Measurements from ENCODE around the gene TMEM140. TPM values are rescaled to one million over a fixed set of nuclear protein-coding genes. Genes with fewer than 3 reads are reported as not detected.
A peak's percentile ranks its signal among the peaks of the same experiment; 100 is the strongest.

The TMEM140 gene
- total RNA-seq, 1 experiment from 2014 or later, result 0.92 TPM

DNA sequence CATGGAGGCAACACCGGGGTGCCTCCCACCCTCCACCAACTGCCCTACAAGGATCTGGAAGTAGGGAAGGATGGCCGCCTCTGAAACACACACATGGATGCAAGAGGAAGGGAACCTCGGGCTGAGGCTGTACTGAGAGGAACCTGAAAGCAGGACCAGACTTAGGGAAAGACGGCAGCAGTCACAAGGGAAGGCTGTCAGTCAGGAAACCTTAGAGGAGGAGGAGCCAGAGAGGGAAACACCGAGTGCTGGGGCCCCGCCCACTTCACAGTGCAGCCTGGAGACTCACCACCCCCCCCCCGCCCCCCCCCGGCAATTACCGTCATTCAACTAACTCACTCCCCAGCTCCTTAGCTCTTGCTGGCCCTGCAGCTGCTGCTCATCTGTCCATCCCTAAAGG, 20.1 kb downstream of the TMEM140 start:
- H4K20me1 ChIP-seq (ENCODE audit: insufficient read depth), result 0 out of 2 replicates have a peak, but pooled peaks cover 7% of the 10 kb centered on the region
- H3K4me1 ChIP-seq (replicated peaks; ENCODE audit: insufficient read depth), result peaks cover 19% of the 10 kb centered on the region
- intact Hi-C loops (cut with micrococcal nuclease; ENCODE audit: unreplicated experiment), result no loop called here
- no peak overlapping the region for H3K27ac ChIP-seq
- no peak overlapping the region for H2AFZ ChIP-seq
- H3K4me3 ChIP-seq, result no peak overlapping the region
- H3K4me2 ChIP-seq, result no peak overlapping the region
- no peaks in the 10 kb centered on the region for H3K9me2 ChIP-seq (ENCODE audit: insufficient read depth)
- POLR2A ChIA-PET (ENCODE audit: unreplicated experiment), result no interaction called here
- H3K79me2 ChIP-seq (ENCODE audit: low read depth), result peaks cover 28% of the 10 kb centered on the region
- no TSS peak for BruUV-seq (replicated peaks)
- H3K27me3 ChIP-seq (ENCODE audit: insufficient read depth, low read depth), result no peaks in the 10 kb centered on the region
- no peak for DNase-seq
- peaks cover 23% of the 10 kb centered on the region for H3F3A ChIP-seq (ENCODE audit: insufficient read depth, low read depth)
- TF ChIP-seq EZH2 (IDR thresholded peaks at IDR 0.05; ENCODE audit: low read depth), result no peak
- TF ChIP-seq, protein P1, sequence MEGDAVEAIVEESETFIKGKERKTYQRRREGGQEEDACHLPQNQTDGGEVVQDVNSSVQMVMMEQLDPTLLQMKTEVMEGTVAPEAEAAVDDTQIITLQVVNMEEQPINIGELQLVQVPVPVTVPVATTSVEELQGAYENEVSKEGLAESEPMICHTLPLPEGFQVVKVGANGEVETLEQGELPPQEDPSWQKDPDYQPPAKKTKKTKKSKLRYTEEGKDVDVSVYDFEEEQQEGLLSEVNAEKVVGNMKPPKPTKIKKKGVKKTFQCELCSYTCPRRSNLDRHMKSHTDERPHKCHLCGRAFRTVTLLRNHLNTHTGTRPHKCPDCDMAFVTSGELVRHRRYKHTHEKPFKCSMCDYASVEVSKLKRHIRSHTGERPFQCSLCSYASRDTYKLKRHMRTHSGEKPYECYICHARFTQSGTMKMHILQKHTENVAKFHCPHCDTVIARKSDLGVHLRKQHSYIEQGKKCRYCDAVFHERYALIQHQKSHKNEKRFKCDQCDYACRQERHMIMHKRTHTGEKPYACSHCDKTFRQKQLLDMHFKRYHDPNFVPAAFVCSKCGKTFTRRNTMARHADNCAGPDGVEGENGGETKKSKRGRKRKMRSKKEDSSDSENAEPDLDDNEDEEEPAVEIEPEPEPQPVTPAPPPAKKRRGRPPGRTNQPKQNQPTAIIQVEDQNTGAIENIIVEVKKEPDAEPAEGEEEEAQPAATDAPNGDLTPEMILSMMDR (conservative IDR thresholded peaks at IDR 0.05), result no peak
- H3K9me3 ChIP-seq (ENCODE audit: insufficient read depth, low read depth), result no peaks in the 10 kb centered on the region; the same call in 1 of the 2 replicates
- CTCF ChIA-PET, result no interaction called here
- H3K36me3 ChIP-seq (ENCODE audit: low read depth), result peaks cover 26% of the 10 kb centered on the region

DNA sequence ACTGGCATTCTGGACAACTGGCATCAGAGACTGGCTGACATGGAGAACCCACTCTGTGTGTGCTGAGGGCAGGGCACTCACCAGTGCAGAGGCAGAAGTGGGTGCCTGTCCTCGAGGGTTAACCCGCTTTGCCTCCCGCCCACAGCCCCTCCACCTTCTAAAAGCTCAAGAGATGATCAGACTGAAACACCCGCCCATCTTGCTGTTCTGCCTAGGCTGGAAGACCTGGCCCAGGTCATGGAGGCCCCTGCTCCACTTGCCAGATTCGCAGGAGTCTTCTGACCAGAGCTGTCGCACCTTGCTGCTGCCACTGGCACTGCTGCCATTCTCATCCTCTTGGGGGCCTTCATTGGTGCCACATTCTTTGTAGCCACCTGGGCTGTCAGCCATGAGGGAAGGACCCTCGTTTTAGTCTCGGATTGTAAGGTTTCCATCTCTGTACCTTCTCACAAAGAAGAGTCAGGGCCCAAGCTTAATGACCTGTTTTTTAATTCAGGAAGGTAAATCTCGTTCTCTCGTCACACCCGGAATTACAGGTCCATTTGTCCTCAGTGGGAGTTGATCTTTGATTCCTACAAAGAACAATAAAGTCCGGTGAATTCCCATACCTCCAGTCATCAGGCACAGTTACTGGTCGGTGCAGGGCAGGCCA, 20.7 kb downstream of the TMEM140 start:
- Histone ChIP-seq H3K27me3 (ENCODE audit: insufficient read depth, low read depth) (no peaks in the 10 kb centered on the region), H3K9me3 (ENCODE audit: insufficient read depth, low read depth) (no peaks in the 10 kb centered on the region; the same call in 1 of the 2 replicates), H3K4me1 (replicated peaks; ENCODE audit: insufficient read depth) (peaks cover 19% of the 10 kb centered on the region), H4K20me1 (ENCODE audit: insufficient read depth) (0 out of 2 replicates have a peak, but pooled peaks cover 7% of the 10 kb centered on the region), H3K4me3 (peak overlapping the region; percentile 88; the same call in 1 of the 2 replicates), H3K9me2 (ENCODE audit: insufficient read depth) (no peaks in the 10 kb centered on the region), H2AFZ (no peak overlapping the region), H3K27ac (no peak overlapping the region), H3K4me2 (peak overlapping the region; percentile 96), H3K36me3 (ENCODE audit: low read depth) (peaks cover 24% of the 10 kb centered on the region), H3F3A (ENCODE audit: insufficient read depth, low read depth) (peaks cover 18% of the 10 kb centered on the region), H3K79me2 (ENCODE audit: low read depth) (peaks cover 28% of the 10 kb centered on the region)
- intact Hi-C loops (cut with micrococcal nuclease; ENCODE audit: unreplicated experiment), result no loop called here
- ChIA-PET CTCF (no interaction called here), POLR2A (ENCODE audit: unreplicated experiment) (no interaction called here)
- no peak for TF ChIP-seq EZH2 (IDR thresholded peaks at IDR 0.05; ENCODE audit: low read depth)
- TF ChIP-seq, protein P1 (conservative IDR thresholded peaks at IDR 0.05), result no peak
- DNase-seq, result no peak
- BruUV-seq (replicated peaks), result no TSS peak

DNA sequence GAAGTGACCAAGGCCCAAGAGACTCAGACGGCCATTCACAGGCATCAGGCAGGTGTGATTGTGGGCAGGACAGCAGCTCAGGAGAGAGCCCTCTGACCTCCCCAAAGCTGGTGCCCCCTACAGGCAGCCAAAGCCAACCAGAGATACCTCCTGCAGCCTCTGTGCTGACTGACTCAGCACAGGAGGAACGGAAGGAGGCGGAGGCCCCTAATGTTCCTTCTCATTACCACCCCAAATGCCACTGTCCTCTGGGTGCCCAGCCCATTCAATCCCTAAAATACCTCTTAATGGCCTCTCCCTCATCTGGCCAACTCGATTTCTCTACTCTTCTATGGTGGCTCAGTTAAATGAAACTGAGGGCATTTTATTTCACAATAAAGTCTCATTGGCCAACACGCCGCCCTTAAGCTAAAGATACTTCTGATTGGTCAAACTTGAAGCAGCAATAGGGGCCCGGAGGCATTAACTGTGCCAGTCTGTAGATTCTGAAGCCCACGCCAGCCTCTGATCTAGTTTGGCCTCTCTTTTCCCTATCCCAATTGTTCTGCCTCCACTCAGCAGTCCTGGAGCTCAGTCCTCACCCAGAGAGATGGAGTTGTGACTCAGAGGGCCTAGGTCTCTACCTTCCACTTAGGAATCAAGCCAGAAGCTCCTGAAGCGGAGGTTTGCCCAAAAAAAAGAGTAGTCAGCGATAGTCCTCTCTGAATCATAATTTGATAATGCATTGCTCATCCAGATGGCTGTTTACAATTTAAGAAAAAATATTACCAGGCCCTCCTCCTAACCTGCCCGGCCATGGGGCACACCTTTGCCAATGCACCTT, 21.5 kb downstream of the TMEM140 start:
- ChIA-PET CTCF (interaction anchor here (0.9 kb wide), 1 partner anchor 22 kb away, joined by 3 read pairs; no protein-coding TSS in a partner anchor), POLR2A (ENCODE audit: unreplicated experiment) (interaction anchor here (0.6 kb wide), 1 partner anchor 113 kb away, joined by 3 read pairs; no protein-coding TSS in a partner anchor)
- TSS peak; percentile 42 for BruUV-seq (replicated peaks)
- H4K20me1 ChIP-seq (ENCODE audit: insufficient read depth), result 0 out of 2 replicates have a peak, but pooled peaks cover 7% of the 10 kb centered on the region
- peak overlapping the region; percentile 85 for H2AFZ ChIP-seq
- H3K9me3 ChIP-seq (ENCODE audit: insufficient read depth, low read depth), result no peaks in the 10 kb centered on the region
- H3K36me3 ChIP-seq (ENCODE audit: low read depth), result peaks cover 19% of the 10 kb centered on the region
- peak overlapping the region; percentile 81 for H3K27ac ChIP-seq
- TF ChIP-seq, protein P1 (conservative IDR thresholded peaks at IDR 0.05), result peak; percentile 47; the same call in 1 of the 2 replicates
- no peak for TF ChIP-seq EZH2 (IDR thresholded peaks at IDR 0.05; ENCODE audit: low read depth)
- H3K27me3 ChIP-seq (ENCODE audit: insufficient read depth, low read depth), result no peaks in the 10 kb centered on the region
- peaks cover 28% of the 10 kb centered on the region for H3K79me2 ChIP-seq (ENCODE audit: low read depth)
- DNase-seq, result peak; percentile 42 to 62
- H3F3A ChIP-seq (ENCODE audit: insufficient read depth, low read depth), result peaks cover 18% of the 10 kb centered on the region
- intact Hi-C loops (cut with micrococcal nuclease; ENCODE audit: unreplicated experiment), result no loop called here
- peak overlapping the region; percentile 88 for H3K4me3 ChIP-seq
- no peaks in the 10 kb centered on the region for H3K9me2 ChIP-seq (ENCODE audit: insufficient read depth)
- H3K4me2 ChIP-seq, result peak overlapping the region; percentile 96
- H3K4me1 ChIP-seq (replicated peaks; ENCODE audit: insufficient read depth), result peaks cover 19% of the 10 kb centered on the region
